PFSK-1 (cell line): ENCODE data around the gene PDCD11.

Experiments
- FOXP2 ChIP-seq: optimal IDR thresholded peaks from 2 replicates; pipeline ENCODE3; 2011; ENCODE audit warnings: borderline replicate concordance, control low read depth, inconsistent platforms; ENCODE audit not compliant: insufficient read depth; ENCODE audit errors: extremely low read length, extremely low read depth
- POLR2AphosphoS5 ChIP-seq: IDR thresholded peaks from 2 replicates; pipeline ENCODE4 v1.6.1; 2012; ENCODE audit warnings: low read depth, mild to moderate bottlenecking, control low read depth, low read length, moderate library complexity
- REST ChIP-seq, 2 experiments: IDR thresholded peaks; 2 replicates each; pipeline versions ENCODE4 v1.6.1 to v1.8.0; 2011 to 2012; ENCODE audit warnings: low read depth in 2 of 2, low read length in 2 of 2, control low read depth in 1 of 2, inconsistent platforms in 1 of 2, mild to moderate bottlenecking in 1 of 2, moderate library complexity in 1 of 2; ENCODE audit not compliant: insufficient read depth in 1 of 2
- SIN3A ChIP-seq: IDR thresholded peaks from 2 replicates; pipeline ENCODE4 v1.6.1; 2012; ENCODE audit warnings: mild to moderate bottlenecking, low read length, moderate library complexity, borderline replicate concordance; ENCODE audit not compliant: insufficient read depth
- TAF1 ChIP-seq: IDR thresholded peaks from 2 replicates; pipeline ENCODE4 v1.6.1; 2012; ENCODE audit warnings: low read length, control low read depth, borderline replicate concordance; ENCODE audit not compliant: insufficient read depth

PDCD11 gene

GRCh38 chr10:103452506-103453230, 56.2 kb downstream of the PDCD11 start:
- no peak for TF ChIP-seq SIN3A
- no peak for TF ChIP-seq POLR2AphosphoS5
- no peak for TF ChIP-seq FOXP2
- TF ChIP-seq TAF1: no peak
- TF ChIP-seq REST (IDR thresholded peaks at IDR 0.05; ENCODE audit: insufficient read depth in 1 of 2, low read depth in 2 of 2, low read length in 2 of 2): no peak

- TF ChIP-seq REST (IDR thresholded peaks at IDR 0.05; ENCODE audit: insufficient read depth in 1 of 2, low read depth in 2 of 2, low read length in 2 of 2): no peak
- no peak for TF ChIP-seq FOXP2
- TF ChIP-seq TAF1: no peak
- no peak for TF ChIP-seq POLR2AphosphoS5
- no peak for TF ChIP-seq SIN3A
Measured at GRCh38 chr10:103454026-103454425, 57.6 kb downstream of the PDCD11 start.

GRCh38 chr10:103455235-103455634, 58.8 kb downstream of the PDCD11 start:
- TF ChIP-seq TAF1: no peak
- no peak for TF ChIP-seq POLR2AphosphoS5
- no peak for TF ChIP-seq REST (IDR thresholded peaks at IDR 0.05; ENCODE audit: insufficient read depth in 1 of 2, low read depth in 2 of 2, low read length in 2 of 2)
- TF ChIP-seq SIN3A: no peak
- no peak for TF ChIP-seq FOXP2

- TF ChIP-seq TAF1 (no peak), POLR2AphosphoS5 (no peak), REST (IDR thresholded peaks at IDR 0.05; ENCODE audit: insufficient read depth in 1 of 2, low read depth in 2 of 2, low read length in 2 of 2) (no peak), FOXP2 (no peak), SIN3A (no peak)
Measured at GRCh38 chr10:103456074-103456660, 59.7 kb downstream of the PDCD11 start.
